ENCODE results near the gene WIPI1. TPM values are rescaled to one million over a fixed set of nuclear protein-coding genes. Genes with fewer than 3 reads are reported as not detected.
A peak's percentile ranks its signal among the peaks of the same experiment; 100 is the strongest.

Gene WIPI1
- total and polyA plus RNA-seq, 2 of the 13 experiments (the other 11 are each of a cell fraction or from before 2014, with no cell fraction given), result 29.4 to 141 TPM

DNA sequence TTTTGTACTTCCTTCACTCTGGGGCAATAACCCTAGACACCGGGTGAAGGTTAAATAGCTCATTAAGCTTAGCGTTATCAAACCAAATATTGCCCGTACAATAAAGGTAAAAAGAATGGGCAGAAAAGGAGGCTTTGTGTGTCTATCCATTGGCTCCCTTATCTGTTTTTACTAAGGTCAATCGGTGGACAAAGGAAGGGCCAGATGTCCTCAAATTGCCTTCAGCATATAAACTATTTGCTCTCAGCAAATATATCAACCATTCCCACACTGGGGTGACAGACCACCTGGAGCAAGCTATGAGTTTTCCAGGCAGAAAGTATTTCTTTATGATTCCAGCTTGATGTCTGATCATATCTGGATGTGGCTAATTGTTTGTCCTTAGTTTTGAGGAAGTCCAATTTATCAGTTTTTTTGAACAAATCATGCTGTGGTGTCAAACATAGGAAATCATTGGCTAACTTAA lies 25.3 kb upstream of the WIPI1 start (continued):
- TF ChIP-seq U2AF1 (optimal IDR thresholded peaks at IDR 0.05; ENCODE audit: low read depth, low read length) (no peak), YEATS4 (CRISPR knock-in tag; IDR thresholded peaks at IDR 0.05; ENCODE audit: borderline replicate concordance) (no peak; the same call in 1 of the 2 replicates), NONO (IDR thresholded peaks at IDR 0.05) (no peak), NONO (CRISPR knock-in tag; conservative IDR thresholded peaks at IDR 0.05) (0 out of 2 replicates have a peak, but pooled peaks have one; percentile 46), DR1 (CRISPR knock-in tag; IDR thresholded peaks at IDR 0.05) (no peak), SMC3 (IDR thresholded peaks at IDR 0.05; ENCODE audit: low read length) (no peak), GZF1 (CRISPR knock-in tag; IDR thresholded peaks at IDR 0.05) (no peak), TRIM24 (CRISPR knock-in tag; IDR thresholded peaks at IDR 0.05) (no peak), SOX5 (CRISPR knock-in tag; IDR thresholded peaks at IDR 0.05; ENCODE audit: borderline replicate concordance) (peak; percentile 99), GFI1 (CRISPR knock-in tag; IDR thresholded peaks at IDR 0.05; ENCODE audit: borderline replicate concordance) (peak; percentile 86), SPEN (CRISPR knock-in tag; IDR thresholded peaks at IDR 0.05; ENCODE audit: low read depth) (no peak), NFATC3 (CRISPR knock-in tag; IDR thresholded peaks at IDR 0.05) (no peak), ZNF10 (CRISPR knock-in tag; IDR thresholded peaks at IDR 0.05; ENCODE audit: borderline replicate concordance, low read depth) (no peak), ZNF446 (CRISPR knock-in tag; IDR thresholded peaks at IDR 0.05) (no peak), ZNF790 (CRISPR knock-in tag; IDR thresholded peaks at IDR 0.05; ENCODE audit: borderline replicate concordance) (no peak), NR2F1 (CRISPR knock-in tag; IDR thresholded peaks at IDR 0.05) (peak; percentile 32 to 56; a peak in 1 of 4 replicates), ETV6 (CRISPR knock-in tag; conservative IDR thresholded peaks at IDR 0.05) (no peak), HDAC6 (IDR thresholded peaks at IDR 0.05; ENCODE audit: low read depth, low read length) (no peak), KLF16 (CRISPR knock-in tag; IDR thresholded peaks at IDR 0.05) (no peak), ZBTB1 (CRISPR knock-in tag; IDR thresholded peaks at IDR 0.05; ENCODE audit: borderline replicate concordance) (no peak), SKI (IDR thresholded peaks at IDR 0.05; ENCODE audit: partially characterized antibody) (peak; percentile 21)
- TF ChIP-seq, protein P1, sequence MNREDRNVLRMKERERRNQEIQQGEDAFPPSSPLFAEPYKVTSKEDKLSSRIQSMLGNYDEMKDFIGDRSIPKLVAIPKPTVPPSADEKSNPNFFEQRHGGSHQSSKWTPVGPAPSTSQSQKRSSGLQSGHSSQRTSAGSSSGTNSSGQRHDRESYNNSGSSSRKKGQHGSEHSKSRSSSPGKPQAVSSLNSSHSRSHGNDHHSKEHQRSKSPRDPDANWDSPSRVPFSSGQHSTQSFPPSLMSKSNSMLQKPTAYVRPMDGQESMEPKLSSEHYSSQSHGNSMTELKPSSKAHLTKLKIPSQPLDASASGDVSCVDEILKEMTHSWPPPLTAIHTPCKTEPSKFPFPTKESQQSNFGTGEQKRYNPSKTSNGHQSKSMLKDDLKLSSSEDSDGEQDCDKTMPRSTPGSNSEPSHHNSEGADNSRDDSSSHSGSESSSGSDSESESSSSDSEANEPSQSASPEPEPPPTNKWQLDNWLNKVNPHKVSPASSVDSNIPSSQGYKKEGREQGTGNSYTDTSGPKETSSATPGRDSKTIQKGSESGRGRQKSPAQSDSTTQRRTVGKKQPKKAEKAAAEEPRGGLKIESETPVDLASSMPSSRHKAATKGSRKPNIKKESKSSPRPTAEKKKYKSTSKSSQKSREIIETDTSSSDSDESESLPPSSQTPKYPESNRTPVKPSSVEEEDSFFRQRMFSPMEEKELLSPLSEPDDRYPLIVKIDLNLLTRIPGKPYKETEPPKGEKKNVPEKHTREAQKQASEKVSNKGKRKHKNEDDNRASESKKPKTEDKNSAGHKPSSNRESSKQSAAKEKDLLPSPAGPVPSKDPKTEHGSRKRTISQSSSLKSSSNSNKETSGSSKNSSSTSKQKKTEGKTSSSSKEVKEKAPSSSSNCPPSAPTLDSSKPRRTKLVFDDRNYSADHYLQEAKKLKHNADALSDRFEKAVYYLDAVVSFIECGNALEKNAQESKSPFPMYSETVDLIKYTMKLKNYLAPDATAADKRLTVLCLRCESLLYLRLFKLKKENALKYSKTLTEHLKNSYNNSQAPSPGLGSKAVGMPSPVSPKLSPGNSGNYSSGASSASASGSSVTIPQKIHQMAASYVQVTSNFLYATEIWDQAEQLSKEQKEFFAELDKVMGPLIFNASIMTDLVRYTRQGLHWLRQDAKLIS (CRISPR knock-in tag; IDR thresholded peaks at IDR 0.05), result no peak
- TF ChIP-seq, protein P2, sequence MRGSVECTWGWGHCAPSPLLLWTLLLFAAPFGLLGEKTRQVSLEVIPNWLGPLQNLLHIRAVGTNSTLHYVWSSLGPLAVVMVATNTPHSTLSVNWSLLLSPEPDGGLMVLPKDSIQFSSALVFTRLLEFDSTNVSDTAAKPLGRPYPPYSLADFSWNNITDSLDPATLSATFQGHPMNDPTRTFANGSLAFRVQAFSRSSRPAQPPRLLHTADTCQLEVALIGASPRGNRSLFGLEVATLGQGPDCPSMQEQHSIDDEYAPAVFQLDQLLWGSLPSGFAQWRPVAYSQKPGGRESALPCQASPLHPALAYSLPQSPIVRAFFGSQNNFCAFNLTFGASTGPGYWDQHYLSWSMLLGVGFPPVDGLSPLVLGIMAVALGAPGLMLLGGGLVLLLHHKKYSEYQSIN (CRISPR knock-in tag; IDR thresholded peaks at IDR 0.05; ENCODE audit: borderline replicate concordance), result no peak
- TF ChIP-seq, protein P3, sequence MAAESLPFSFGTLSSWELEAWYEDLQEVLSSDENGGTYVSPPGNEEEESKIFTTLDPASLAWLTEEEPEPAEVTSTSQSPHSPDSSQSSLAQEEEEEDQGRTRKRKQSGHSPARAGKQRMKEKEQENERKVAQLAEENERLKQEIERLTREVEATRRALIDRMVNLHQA (CRISPR knock-in tag; IDR thresholded peaks at IDR 0.05), result no peak
- TF ChIP-seq, protein P4, sequence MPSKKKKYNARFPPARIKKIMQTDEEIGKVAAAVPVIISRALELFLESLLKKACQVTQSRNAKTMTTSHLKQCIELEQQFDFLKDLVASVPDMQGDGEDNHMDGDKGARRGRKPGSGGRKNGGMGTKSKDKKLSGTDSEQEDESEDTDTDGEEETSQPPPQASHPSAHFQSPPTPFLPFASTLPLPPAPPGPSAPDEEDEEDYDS (CRISPR knock-in tag; IDR thresholded peaks at IDR 0.05), result no peak; the same call in 1 of the 2 replicates
- TF ChIP-seq, protein P5, sequence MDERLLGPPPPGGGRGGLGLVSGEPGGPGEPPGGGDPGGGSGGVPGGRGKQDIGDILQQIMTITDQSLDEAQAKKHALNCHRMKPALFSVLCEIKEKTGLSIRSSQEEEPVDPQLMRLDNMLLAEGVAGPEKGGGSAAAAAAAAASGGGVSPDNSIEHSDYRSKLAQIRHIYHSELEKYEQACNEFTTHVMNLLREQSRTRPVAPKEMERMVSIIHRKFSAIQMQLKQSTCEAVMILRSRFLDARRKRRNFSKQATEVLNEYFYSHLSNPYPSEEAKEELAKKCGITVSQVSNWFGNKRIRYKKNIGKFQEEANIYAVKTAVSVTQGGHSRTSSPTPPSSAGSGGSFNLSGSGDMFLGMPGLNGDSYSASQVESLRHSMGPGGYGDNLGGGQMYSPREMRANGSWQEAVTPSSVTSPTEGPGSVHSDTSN (CRISPR knock-in tag; IDR thresholded peaks at IDR 0.05), result no peak

Measured in HepG2 (cell line).